GM10266 (cell line): Measurements from ENCODE around the gene TARBP1.
"Not testable (repeated sequence)": the region's sequence is repeated elsewhere in the genome, so short reads cannot be mapped to it uniquely, and the experiment has no call there.

Experiments
- DNase-seq: peaks from one replicate; pipeline ENCODE4 v3.0.0; 2012; ENCODE audit errors: extremely low spot score
- TF ChIP-seq, protein P1 (sequence below): IDR thresholded peaks from 2 replicates; pipeline ENCODE4 v1.5.1; 2012; ENCODE audit warnings: mild to moderate bottlenecking, low read depth; ENCODE audit not compliant: control insufficient read depth, insufficient read depth; ENCODE audit errors: missing control alignments

TARBP1 gene

DNA sequence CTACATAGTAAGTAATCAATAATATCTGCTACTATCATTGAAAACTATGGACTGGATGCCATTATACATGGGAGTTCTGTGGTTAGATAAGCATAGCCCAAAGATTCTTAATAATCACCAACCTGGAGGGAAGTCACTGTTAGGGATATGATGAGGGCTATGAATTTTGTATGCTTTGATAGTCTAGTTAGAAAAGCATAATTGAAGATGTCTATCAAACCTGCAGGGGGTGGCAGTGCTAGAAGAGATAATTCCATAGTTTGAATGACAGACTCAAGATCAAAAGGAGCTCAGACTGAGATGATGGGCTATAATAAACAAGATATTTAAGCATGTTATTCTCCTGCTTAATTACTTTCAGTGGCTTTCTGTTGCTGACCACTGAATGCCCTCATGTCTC, 121.1 kb downstream of the TARBP1 start:
- DNase-seq, result no peak
- TF ChIP-seq, protein P1, sequence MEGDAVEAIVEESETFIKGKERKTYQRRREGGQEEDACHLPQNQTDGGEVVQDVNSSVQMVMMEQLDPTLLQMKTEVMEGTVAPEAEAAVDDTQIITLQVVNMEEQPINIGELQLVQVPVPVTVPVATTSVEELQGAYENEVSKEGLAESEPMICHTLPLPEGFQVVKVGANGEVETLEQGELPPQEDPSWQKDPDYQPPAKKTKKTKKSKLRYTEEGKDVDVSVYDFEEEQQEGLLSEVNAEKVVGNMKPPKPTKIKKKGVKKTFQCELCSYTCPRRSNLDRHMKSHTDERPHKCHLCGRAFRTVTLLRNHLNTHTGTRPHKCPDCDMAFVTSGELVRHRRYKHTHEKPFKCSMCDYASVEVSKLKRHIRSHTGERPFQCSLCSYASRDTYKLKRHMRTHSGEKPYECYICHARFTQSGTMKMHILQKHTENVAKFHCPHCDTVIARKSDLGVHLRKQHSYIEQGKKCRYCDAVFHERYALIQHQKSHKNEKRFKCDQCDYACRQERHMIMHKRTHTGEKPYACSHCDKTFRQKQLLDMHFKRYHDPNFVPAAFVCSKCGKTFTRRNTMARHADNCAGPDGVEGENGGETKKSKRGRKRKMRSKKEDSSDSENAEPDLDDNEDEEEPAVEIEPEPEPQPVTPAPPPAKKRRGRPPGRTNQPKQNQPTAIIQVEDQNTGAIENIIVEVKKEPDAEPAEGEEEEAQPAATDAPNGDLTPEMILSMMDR, result no peak

DNA sequence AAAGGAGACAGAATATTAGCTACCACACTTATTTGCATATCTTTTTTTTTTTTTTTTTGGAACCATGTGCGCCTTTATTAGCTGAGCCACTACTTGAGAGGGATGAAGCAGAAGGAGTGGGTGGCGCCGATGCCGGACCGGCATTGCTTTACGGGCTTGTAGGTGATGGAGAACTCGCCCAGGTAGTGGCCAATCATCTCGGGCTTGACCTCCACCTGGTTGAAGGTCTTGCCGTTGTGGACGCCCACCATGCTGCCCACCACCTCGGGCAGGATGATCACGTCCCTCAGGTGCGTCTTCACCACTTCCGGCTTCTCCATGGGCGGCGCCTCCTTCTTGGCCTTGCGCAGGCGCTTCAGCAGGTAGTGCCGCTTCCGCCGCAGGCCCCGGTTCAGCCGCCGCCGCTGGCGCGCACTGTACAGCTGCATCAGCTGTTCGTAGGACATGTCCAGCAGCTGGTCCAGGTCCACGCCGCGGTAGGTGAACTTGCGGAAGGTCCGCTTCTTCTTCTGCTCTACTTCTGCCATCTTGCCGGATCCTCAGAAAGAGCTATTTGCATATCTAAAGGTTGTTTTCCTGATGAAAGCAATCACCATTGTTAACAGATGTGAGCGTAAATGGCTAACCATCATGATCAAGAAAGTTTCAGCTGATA, 122.2 kb downstream of the TARBP1 start:
- DNase-seq, result not testable (repeated sequence)

DNA sequence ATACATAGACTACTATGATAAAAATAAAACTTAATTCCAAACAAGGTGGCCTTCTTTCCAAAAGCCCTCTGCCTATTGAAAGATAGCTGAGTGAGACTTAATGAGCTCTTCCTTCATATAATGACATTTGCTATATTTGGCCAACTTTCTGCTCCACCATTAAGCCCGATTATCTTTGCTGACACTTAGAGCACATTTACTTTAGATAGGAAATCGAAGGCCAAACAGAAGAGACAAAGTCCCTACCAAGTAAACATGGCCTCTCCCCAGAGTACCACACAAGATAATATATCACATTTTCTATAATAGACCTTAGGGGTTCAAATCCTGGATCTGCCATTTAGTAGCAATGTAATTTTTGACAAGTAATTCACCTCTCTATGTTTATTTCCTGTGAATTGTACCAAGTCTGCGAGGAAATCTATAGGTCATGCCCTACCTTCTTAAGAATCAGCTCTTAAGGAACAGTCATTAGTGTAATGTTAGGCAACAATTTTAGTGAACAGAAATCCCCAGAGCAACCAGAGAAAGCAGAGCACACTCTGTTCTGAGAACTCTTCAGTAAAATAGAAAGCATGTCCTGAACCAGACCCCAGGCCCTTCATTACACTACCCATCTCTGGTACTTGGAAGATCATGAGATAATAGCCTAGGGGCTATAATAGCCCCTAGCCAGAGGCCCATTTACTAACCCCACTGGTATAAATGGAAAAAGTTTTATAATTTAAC, 123.0 kb downstream of the TARBP1 start:
- DNase-seq, result no peak
- TF ChIP-seq, protein P1, result no peak

DNA sequence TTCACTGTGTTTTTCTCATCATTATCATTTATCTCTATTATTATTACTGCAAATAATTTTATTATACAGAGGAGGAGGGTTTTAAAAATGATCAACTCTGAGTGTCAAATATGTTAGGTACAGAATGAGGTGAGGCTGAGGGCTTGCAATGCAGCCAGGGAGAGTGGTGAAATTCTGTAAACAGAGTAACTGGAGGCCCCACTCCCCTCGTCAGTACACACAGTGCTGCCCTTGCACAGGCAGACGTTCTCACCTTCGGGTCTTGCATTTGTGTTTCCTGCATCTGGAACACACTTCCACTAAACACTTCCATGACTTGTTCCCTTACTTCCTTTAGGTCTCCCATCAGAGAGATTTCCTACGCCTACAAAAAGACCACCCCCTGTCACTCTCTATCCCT, 130.0 kb downstream of the TARBP1 start:
- TF ChIP-seq, protein P1, result no peak

DNA sequence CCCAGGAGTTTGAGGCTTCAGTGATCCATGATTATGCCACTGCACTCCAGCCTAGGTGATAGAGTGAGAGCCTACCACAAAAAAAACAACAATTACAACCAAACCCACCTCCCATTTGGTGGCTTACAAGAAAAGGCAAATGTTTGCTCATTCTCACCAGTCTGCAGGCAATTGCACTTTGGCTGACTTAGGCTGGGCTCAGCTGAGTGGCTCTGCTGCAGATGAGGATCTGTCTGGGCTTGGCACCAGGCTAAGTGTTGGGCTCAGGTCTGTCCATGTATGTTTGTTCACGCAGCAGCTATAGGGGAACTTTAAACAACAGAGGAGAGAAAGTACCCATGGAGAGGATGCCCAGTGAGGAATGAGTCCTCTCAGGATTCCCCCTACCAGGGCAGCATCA, 133.7 kb downstream of the TARBP1 start:
- no peak for DNase-seq
- TF ChIP-seq, protein P1, result no peak

More for the DNA sequence above, 130.0 kb downstream of the TARBP1 start:
- DNase-seq, result no peak

DNA sequence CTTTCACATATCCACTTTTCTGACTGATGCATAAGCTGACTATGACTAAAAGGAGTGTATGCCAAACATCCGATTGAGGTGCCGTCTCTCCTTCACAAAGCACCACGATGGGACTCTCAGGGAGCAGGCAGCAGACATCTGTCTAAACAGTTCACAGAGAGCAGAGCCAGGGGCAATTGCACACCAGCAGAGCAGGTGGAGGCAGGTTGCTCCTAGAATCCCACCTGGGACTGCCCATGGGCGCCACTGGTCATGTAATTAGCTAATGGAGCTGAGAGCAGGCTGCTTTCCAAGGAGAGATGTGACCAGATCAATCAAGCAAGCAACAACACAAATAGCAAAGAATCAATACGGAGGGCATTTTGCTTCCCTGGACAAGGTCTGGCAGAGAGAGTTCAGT, 136.2 kb downstream of the TARBP1 start:
- TF ChIP-seq, protein P1, result no peak
- no peak for DNase-seq
